Measurements from ENCODE around the gene TAF6L. TPM values are rescaled to one million over a fixed set of nuclear protein-coding genes. Genes with fewer than 3 reads are reported as not detected.

The TAF6L gene
- total and polyA plus RNA-seq, 2 of the 8 experiments (the other 6 are each of a cell fraction or from before 2014, with no cell fraction given) = 24.8 to 31.9 TPM

GRCh38 chr11:62752177-62752785 lies 18.9 kb upstream of the TAF6L start (continued):
- TF ChIP-seq MAFK (IDR thresholded peaks at IDR 0.05; ENCODE audit: low read depth, low read length) (no peak), BCL11A (IDR thresholded peaks at IDR 0.05; ENCODE audit: low read depth in 2 of 2, low read length in 2 of 2) (no peak), ASH2L (IDR thresholded peaks at IDR 0.05; ENCODE audit: low read length) (no peak), SUZ12 (IDR thresholded peaks at IDR 0.05; ENCODE audit: low read length) (no peak), SIRT6 (IDR thresholded peaks at IDR 0.05; ENCODE audit: low read length) (no peak), POLR2A (IDR thresholded peaks at IDR 0.05; ENCODE audit: control extremely low read depth in 1 of 2, low read depth in 2 of 2, low read length in 2 of 2) (no peak), GTF2F1 (IDR thresholded peaks at IDR 0.05; ENCODE audit: borderline replicate concordance, low read depth, low read length) (no peak), NRF1 (IDR thresholded peaks at IDR 0.05; ENCODE audit: low read depth, low read length) (no peak), TEAD4 (IDR thresholded peaks at IDR 0.05; ENCODE audit: low read depth, low read length) (no peak), CBX8 (IDR thresholded peaks at IDR 0.05; ENCODE audit: borderline replicate concordance, low read depth, low read length) (no peak), RBBP5 (IDR thresholded peaks at IDR 0.05; ENCODE audit: borderline replicate concordance, low read depth, low read length) (no peak)

Measured in H1 (cell line).